ENCODE data around the gene BORCS5.
A peak's percentile ranks its signal among the peaks of the same experiment; 100 is the strongest.

Gene BORCS5

DNA sequence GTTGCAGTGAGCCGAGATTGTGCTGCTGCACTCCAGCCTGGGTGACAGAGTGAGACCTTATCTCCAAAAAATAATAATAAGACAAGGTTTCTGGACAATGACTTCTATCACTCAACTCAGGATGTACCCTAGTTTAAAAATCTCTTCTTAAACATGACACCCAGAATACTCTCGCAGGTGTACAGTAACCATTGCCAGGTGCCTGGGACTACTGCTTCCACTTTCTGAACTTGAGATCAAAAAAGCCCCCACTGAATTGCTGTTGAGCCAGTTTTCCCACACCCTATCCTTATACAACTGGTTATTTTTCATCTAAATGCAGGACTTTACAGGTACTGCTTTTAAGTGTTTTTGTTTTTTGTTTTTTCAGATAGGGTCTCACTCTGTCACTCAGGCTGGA lies 36.3 kb downstream of the BORCS5 start:
- H3K4me3 ChIP-seq (ENCODE audit: low read depth, low read length) = no peak overlapping the region
- no peak for TF ChIP-seq CTCF (IDR thresholded peaks at IDR 0.05; ENCODE audit: low read depth, low read length)
- in situ Hi-C loops (cut with HindIII; ENCODE audit: low sequenced_read_pairs) = no loop called here
- DNase-seq (ENCODE audit: low read depth, low spot score) = no peak

GRCh38 chr12:12396694-12397093 lies 39.8 kb downstream of the BORCS5 start:
- no peak for TF ChIP-seq CTCF (IDR thresholded peaks at IDR 0.05; ENCODE audit: low read depth, low read length)
- in situ Hi-C loops (cut with HindIII; ENCODE audit: low sequenced_read_pairs) = no loop called here
- DNase-seq (ENCODE audit: low read depth, low spot score) = no peak
- H3K4me3 ChIP-seq (ENCODE audit: low read depth, low read length) = no peak overlapping the region

DNA sequence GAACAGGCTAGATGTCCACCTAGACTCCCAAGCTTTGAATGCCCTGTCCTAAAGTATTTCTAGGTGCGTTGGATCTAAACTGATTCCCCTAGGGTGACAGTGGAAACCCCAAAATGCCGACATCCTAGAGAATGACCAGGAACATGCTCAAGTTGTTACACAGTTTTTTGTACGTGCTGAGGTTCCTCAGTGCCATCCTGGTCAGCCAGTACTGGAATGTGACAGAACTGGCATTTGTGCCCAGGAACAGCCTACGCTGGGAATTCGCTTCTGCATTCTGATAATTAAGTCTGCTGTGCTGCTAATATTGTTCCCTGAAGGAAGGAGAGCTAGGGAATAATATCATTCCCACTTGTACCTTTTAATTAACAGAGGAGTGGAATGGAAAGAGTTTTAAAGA lies 40.3 kb downstream of the BORCS5 start:
- DNase-seq (ENCODE audit: low read depth, low spot score) = no peak
- TF ChIP-seq CTCF (IDR thresholded peaks at IDR 0.05; ENCODE audit: low read depth, low read length) = no peak
- in situ Hi-C loops (cut with HindIII; ENCODE audit: low sequenced_read_pairs) = no loop called here
- H3K4me3 ChIP-seq (ENCODE audit: low read depth, low read length) = no peak overlapping the region

DNA sequence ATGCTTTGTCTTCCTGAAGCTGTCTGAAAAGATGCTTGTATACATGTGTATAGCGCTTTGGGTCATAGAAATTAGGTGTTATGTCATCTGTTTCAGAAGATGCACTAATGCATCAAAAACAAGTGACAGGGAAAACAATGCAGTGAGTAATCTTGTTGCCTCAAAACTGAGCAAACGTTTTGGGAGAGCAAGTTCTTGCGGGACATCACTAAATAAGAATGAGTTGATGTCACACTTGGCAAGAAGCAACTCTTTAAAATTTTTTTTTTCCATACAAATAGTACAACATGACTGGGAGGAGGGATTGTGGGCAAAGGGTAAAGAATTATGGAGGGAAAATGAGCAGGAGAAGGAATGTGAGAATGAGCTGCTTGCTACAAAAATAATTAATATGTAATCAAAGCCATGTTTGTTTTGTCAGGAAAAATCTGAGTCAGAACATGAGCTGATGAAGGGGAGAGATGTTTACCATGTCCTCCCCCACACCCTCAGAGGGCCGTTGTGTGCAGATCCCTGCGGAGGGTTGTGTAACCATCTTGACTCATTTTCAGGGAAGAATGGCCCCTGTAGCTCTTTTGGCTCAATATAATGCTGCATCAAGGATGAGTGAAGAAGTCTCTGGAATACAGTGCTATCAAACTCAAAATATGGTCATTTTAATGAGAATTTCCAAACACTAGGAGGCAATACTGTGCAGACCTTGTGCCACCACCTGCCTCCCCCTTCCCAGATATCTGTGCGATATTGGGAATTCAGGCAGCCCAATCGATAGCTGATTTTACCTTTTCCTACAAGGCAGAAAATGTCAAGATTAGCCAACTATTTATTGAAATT lies 41.4 kb downstream of the BORCS5 start:
- TF ChIP-seq CTCF (IDR thresholded peaks at IDR 0.05; ENCODE audit: low read depth, low read length) = peak; percentile 9
- H3K4me3 ChIP-seq (ENCODE audit: low read depth, low read length) = no peak overlapping the region
- in situ Hi-C loops (cut with HindIII; ENCODE audit: low sequenced_read_pairs) = no loop called here
- DNase-seq (ENCODE audit: low read depth, low spot score) = peak; percentile 93

- DNase-seq (ENCODE audit: low read depth, low spot score) = no peak
- no peak for TF ChIP-seq CTCF (IDR thresholded peaks at IDR 0.05; ENCODE audit: low read depth, low read length)
- no peak overlapping the region for H3K4me3 ChIP-seq (ENCODE audit: low read depth, low read length)
- in situ Hi-C loops (cut with HindIII; ENCODE audit: low sequenced_read_pairs) = no loop called here
Observed at GRCh38 chr12:12399161-12399560, 42.3 kb downstream of the BORCS5 start.

GRCh38 chr12:12399776-12400305 lies 43.0 kb downstream of the BORCS5 start:
- no peak overlapping the region for H3K4me3 ChIP-seq (ENCODE audit: low read depth, low read length)
- in situ Hi-C loops (cut with HindIII; ENCODE audit: low sequenced_read_pairs) = no loop called here
- no peak for DNase-seq (ENCODE audit: low read depth, low spot score)
- TF ChIP-seq CTCF (IDR thresholded peaks at IDR 0.05; ENCODE audit: low read depth, low read length) = no peak
